GM18508 (cell line): ENCODE measurements around the gene FBLN1.

Source experiments
- ATAC-seq: cut with Tn5 transposase; IDR thresholded peaks from one replicate; pipeline ENCODE4 v1.9.1; 2021; ENCODE audit warnings: moderate number of reproducible peaks; ENCODE audit not compliant: insufficient read depth, unreplicated experiment

The FBLN1 gene

DNA sequence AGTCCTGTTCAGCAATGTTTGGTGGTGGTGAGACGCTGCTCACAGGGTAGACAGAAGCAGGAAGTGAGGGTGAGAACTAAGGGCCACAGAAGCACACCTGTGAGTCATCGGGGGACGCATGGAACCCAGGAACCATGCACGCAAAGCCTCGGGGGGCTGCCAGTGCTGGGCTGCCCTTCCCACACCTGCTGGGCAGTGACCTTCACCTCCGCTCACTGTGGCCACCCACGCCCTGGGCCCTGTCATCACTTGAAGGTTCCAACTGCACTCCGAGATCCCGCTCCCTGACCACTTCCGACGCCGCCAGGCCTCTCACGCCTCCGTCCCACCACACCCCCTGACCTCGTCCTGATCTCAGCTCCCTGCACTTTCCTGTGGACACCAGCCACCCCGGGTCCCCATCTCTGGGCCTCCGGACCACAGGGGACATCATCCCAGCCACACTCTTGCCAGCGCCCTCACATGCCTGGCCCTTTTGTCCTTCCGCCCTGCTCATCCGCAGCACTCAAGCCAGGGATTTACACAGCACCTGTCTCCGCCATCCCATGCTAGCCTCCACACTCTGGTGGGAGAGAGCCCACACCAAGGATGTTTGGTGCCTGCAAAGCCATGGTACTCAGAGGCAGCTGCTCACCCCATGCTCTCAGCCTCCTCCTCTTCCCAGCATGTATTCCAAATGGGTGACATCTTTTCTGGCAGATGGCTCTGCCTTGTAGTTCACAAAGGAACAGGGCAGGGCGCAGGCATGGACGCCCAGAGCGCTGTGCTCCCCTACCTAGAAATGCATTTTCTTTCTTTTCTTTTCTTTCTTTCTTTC lies 145.8 kb downstream of the FBLN1 start:
- ATAC-seq = no peak

DNA sequence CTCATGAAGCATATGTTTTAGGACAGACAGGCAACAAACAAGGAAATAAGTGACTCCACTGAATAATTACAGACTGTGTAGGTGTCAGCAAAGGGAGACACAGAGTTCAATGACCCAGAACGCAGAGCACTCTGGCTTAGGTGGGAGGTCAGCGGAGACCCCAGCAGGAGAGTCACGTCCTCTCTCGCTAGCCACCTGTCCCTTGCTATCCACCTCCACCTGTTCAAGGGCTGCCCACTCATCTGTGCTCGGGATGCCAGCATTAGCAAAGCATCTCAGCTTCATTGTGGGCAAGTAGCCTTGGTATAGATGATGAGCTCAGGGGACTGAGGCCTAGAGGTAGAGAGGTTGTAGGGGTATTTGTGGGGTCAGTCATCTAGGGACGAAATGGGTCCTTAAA lies 147.1 kb downstream of the FBLN1 start:
- no peak for ATAC-seq

DNA sequence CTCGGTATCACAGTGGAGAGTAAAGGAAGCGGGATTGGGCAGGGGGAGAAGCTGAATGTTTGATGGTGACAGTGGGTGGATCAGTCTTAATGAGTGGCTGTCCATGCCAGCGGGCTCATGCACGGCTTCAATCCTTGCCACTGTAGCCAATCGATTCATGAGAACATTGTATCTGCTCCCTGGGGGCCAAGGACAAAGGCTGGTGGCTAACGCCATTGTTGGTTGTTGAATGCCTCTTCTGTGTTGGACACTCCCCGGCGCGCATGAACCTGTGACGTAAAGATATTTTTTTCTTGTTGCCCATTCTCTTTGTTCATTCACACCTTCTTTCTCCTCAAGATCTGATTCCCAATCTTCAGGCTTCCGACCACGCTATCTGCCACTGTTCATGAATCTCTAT lies 148.0 kb downstream of the FBLN1 start:
- ATAC-seq = no peak
